HG02623 (cell line): ENCODE data around the gene LSM5.
A peak's percentile ranks its signal among the peaks of the same experiment; 100 is the strongest.

Experiments used
- ATAC-seq: cut with Tn5 transposase; IDR thresholded peaks from one replicate; pipeline ENCODE4 v1.9.1; 2021; ENCODE audit warnings: moderate library complexity; ENCODE audit not compliant: unreplicated experiment

LSM5 gene

DNA sequence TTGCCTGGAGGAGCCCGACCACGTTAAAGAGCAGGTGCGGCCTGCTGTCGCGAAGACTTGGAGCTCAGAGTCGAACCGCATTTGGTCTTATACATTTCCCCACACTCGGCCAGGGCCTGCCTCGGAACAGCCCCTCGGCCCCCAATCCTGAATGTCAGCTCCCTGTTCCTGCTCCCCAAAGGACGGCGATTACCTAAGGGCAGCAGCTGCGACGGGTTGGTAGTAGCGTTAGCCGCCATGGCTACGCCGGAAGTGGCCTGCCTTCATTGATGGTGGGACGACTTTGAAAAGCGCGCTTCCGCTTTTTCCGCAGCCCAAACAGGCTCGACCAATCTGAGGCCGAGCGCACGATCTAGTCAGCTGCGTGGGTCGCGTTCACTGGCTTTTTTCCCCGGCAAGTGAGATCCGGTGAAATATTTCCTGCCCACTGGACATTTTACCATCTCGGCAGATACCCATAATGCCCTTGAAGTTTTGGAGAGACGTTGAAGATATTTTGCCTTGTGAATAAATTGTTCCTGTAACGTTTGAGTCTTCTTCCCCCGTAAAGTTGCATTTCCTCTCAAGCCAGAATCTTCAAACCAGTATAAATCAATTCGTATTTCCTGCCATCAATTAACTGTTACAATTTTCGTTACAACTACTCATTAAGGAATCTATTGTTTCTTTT, at the start of gene LSM5:
Gene LSM5, minus strand, starts transcription at position 254 of the 670 bp plus-strand sequence. Its CDS starts 15 bp downstream, at position 239.
- ATAC-seq: peak; percentile 79

DNA sequence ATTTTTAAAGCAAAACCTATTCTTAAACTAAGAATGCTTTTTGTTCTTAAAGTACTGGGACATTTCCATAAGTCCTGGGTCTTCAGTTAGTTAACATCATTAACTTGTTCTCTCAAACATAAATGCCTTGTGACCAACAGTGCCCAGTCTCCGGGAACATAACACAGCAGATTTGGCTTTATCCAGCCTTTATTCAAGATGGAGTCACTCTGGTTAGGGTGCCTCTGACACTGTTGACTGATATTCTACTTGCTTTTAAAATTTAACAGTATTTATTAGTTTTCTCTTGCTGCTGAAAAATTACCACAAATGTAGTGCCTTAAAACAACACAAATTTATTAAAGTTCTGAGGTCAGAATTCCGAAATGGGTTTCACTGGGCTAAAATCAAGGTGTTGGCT, 49.2 kb upstream of the LSM5 start:
- no peak for ATAC-seq

DNA sequence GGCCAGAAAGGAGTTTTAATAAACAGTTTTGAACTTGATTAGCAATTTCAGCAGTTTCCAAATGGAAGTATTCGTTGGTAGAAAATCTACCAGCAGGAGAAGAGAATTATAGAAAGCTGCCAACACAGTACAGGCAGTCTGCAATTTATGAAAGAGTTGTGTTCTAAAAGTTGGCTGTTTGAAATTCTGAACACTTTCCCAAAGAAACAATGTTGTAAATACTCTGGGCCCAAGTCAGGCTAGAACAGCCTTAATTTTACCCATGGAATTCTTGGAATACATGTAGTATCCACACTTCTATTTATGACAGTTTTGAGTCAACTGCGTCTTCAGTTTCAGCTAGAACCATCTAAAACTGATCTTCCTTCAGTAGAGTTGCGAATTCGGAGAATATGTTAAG, 47.6 kb upstream of the LSM5 start:
- no peak for ATAC-seq

DNA sequence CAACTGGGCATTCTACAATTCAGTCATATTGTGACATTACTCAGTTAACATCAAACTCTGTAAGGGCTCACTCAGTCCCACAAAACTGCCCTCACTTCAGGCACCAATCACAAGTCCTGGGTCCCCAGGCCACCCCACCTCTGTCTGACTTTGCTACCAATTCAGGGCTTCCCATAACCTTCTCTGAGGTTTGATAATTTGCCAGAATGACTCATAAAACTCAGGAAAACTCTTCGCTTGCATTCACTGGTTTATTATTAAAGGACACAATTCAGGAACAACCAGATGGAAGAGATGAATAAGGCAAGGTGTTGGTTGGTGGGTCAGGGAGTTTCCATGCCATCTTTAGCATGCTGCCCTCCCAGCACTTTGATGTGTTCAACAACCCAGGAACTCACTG, 46.4 kb upstream of the LSM5 start:
- no peak for ATAC-seq

DNA sequence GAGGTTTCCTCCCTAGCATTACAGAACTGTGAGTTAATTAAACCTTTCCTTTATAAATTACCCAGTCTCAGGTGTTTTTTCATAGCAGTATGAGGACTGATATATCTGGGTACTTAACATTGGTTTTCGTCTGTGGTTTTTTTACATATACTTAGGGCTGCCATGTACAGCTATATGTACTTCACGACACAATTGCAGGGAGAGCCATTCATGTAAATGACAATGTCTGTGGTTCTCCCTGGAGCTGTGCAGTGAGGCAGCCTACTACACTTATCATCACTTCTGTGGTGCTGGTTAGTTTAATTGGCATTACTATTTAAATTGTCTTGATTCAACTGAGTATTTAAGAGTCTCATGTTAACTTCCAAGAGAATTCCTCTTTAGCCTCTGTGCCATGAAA, 45.8 kb upstream of the LSM5 start:
- ATAC-seq: no peak

DNA sequence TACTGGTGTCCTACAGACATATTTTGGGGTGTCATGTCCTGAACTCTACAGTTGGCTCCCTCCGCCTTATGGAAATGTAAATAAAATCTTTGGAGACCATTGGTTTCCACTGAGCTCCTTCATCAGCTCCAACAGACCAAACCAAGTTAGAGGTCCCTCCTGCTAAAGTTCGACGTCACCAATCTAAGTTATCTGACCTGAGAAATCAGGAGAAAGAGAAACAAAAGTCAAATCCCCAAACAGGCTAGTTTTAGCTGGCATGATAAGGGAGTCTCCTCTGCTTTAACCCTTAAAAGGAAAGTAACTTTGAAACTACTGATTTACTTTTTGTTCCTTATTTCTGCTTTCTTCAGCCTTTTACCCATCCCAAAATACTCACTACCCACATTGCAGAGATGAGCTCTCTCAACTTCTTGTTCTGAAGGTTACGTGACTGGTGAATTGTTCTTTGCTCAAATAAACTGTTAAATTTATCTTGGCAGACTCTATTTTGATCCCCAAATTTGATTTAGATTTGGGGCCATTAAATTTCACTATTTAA, 45.1 kb upstream of the LSM5 start:
- ATAC-seq: no peak

DNA sequence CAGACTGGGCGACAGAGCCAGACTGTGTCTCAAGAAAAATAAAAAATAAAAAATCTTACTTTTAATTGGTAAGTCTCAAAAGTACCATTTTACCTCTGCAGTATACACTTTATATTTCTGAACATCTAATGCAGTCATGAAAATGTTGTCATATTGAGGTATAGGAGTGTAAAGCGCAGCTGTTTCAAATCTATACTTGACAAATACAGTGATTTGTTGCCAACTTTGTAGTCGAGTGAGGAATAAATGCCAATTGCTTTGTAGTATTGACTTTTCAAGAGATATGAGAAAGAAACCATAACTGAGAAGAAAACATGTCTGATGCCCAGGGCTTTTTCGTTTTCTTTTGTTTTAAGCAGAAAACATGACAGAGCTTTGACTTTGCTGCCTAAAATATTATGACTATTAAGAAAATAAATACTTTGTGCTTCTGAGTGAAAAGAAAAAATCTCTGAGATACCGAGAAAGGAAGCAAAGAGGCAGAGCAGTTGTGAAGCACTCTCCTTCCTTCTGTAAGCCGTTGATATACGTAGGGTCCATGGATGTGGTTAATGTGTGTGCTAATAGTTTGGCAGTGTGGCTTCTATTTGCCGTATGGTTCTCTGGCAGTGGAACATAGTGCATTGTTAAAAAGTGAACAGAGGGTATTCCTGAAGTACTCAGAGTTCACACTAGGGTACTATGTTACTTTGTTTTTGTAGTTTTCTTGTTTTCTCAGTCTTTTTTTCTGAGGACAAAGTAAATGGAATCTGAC, 43.3 kb upstream of the LSM5 start:
- no peak for ATAC-seq

DNA sequence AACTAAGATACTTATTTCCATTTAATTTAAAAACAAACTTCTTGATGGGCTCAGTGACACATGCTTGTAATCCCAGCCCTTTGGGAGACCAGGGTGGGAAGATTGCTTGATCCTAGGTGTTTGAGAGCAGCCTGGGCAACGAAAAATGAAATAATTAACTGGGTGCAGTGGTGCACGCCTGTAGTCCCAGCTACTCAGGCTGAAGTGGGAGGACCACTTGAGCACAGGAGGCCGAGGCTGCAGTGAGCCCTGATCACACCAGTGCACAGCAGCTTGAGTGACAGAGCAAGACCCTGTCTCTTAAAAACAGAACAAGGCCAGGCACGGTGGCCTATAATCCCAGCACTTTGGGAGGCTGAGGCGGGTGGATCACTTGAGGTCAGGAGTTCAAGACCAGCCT, 42.5 kb upstream of the LSM5 start:
- ATAC-seq: no peak

DNA sequence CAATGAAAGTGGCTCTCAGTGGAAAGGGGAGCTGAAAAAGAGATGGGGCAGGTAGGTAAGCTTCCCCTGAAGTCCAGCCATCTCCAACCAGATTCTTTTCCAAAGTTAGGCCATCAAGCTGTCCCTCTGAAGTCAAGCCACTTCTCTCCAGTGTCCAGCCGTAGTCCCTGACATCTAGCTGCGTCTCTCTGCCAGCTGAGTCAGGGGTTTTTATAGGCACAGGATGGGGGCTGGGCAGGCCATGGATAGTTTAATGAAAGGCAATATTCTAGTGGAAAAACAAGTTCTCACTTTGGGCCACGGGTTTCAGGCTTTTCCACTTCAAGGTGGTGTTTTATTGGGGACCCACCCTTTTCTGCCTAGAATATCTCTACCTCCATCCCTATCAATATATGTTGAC, 41.9 kb upstream of the LSM5 start:
- ATAC-seq: no peak

DNA sequence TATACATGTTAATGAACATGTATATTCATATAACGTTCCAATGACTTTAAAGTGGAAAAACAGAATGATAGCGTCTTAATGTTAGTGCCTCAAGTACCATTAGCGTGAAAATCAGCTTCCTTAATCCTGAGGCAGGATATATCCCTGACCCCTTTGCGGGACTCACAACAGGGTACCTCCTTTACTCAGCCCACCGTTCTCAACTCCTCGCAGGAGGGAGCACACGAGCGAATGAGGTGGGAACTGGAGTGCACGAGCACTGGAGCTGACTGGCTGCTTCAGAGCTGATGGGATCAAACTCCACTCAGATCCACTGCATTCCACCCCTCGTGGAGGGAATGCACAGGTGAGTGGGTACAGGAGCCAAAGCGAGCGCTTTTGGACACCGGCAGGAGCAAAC, 41.2 kb upstream of the LSM5 start:
- ATAC-seq: no peak

DNA sequence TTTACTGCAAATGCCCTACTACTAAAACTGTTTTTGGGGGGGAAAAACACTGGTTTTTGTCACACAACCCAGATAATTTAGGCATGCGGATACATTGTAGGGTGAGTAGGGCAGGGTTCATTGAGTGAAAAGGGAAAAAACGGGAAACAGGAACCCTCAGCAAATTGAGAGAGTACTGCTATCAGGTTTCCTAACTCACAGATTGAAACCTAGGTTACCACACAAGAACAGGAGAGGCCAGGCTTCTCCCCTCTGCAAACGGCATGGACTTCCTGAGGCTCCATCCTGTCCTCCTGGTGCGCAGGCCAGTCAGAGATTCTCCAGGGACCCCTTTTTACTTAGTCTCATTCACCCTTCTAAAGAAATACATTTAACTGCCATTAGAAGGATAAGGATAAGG, 35.7 kb upstream of the LSM5 start:
- no peak for ATAC-seq

DNA sequence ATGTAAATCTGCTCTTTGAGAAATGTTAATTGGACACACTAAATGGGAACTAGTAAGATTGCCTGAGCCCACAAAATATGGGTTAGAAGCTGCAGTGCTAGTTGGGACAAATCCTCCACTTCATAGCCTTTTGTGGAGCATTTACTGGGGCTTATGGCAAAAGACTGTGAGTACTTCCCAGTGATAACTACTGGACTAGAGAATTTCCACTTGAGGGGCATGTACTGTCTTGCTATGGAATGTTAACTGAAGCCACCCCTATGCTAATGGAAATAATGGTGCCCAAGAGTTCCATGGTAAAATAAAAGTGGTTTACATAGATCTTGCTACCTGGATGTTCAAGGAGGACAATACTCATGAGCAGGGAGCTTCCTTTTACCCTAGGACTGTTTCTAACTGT, 34.5 kb upstream of the LSM5 start:
- no peak for ATAC-seq

DNA sequence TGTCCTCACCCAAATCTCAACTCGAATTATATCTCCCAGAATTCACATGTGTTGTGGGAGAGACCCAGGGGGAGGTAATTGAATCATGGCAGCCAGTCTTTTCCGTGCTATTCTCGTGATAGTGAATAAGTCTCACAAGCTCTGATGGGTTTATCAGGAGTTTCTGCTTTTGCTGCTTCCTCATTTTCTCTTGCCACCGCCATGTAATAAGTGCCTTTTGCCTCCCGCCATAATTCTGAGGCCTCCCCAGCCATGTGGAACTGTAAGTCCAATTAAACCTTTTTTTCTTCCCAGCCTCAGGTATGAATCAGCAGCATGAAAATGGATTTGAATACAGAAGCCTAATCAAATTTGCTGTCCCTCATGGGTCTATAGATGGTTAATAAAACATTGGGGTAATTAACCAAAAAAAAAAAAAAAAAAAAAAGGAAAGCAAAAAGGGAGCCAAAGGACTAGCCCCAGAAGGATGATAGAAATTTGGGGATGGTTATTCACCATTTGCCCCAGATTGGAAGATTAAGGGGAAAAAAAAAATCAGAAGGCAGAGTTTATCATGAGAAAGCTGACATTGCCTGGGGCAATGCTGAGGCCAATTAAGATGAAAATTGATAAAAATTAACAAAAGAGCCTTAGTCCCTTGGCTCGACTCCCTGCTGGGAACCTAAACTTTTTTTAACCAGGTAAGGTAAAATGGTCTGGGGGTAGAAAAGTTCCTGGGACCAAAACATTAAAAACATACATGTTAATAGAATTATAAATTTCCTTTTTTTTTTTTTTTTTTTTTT, 32.8 kb upstream of the LSM5 start:
- ATAC-seq: no peak

DNA sequence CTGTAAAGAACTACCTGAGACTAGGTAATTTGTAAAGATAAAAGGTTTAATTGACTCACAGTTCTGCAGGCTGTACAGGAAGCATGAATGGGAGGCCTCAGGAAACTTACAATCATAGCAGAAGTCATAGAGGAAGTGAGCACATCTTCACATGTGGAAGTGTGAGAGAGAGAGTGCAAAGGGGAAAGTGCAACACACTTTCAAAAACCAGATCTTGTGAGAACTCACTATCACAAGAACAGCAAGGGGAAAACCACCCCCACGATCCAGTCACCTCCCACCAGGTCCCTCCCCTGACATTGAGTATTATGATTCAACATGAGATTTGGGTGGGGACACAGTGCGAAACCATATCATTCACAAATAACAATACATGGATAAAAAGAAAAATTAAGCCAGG, 29.6 kb upstream of the LSM5 start:
- ATAC-seq: no peak

DNA sequence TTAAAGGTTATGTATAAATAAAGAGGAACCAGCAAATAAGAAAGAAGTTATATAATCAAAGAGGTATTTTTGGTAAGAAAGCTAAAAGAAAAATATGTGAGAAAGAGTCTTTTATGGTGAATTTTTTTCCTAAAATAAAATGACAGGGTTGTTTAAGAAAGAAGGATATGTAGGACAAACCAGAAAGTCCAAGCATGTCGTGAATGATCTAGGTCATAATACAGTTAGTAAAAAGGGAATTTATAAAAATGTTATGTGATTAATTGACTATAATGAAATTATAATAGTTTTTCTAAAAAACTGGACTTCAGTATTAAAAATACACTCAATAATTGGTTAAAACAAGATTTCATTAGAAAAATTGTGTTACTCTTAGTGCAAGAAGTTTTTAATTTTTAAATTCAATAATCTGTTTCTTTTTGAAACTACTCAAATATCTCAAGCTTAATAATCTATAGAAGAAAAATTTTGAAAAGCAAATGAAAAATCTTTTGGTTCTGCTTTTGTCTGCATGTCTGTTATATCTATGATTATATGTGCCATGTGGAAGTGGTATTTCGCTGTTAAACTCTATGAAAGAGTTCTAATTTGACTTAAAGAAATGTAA, 28.5 kb upstream of the LSM5 start:
- no peak for ATAC-seq

DNA sequence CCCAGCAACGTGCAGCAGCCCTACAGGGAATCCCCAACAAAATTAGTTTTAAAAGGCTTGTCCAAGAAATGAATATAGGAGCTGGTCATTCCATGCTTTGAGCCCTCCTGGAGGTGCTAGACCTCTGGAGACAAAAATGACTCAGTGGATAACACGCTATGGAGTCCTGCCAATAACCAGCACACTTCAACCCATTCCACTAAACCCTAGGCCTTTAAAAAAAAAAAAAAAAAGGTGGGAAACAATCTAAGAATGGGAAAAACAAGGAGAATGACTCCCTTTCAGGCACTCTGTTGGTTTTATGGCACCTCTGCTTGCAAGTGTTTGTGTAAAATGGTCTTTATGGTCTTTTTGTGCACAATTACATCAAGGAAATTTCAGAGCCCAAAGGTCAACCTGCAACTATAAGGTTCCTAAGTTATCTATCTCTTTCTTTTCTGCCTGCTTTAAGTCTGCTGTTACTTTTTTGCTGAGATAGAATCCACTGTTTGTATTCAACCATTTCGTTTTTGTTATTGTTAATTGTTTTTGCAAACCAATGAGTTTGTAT, 26.4 kb upstream of the LSM5 start:
- ATAC-seq: no peak

DNA sequence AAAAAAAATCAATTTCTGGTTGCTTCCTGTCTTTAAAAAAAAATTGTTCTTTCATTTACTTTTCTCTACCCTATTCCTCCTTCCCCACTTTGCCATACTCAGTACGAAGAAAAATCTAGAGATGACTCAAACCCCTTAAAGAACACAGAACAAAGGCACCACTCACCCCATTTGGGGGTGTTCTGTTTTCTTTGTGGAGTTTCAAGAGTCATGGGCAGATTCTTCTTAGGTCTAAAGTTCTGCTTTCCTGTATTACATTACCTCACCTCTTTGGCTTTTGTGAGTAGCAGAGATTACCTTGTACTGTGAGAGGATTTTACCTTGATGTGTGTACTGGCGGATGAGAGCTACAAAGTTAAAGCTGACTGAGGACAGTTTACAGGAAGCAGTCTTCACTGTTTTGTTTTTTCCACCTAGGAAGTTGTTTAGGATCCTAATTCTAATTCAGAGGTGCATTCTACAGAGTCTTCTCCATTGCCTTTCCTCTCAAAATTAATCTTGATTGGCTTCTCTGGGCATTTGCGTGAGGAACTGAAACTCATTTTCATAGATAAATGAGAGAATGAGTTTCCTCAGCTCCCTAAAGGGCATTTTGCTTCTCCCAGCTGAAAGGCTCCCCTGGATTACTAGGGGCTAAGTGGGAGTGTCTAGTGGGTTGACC, 25.8 kb upstream of the LSM5 start:
- peak; percentile 79 for ATAC-seq

DNA sequence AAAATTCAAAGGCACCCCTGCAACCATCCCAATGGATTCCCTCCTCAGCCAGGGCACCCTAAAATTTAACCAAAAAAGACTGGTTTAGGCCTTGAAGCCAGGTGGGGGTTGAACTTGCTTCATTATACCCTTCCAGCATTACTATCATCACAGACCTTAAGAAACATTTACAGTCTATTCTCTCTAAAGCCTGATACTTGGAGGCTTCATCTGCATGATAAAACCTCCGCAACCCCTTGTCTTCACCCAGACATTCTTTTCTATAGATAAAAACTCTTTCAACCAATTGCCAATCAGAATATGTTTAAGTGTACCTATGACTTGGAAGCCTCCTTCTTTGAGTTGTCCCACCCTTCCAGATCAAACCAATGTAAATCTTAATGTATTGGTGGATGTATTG, 23.0 kb upstream of the LSM5 start:
- no peak for ATAC-seq

DNA sequence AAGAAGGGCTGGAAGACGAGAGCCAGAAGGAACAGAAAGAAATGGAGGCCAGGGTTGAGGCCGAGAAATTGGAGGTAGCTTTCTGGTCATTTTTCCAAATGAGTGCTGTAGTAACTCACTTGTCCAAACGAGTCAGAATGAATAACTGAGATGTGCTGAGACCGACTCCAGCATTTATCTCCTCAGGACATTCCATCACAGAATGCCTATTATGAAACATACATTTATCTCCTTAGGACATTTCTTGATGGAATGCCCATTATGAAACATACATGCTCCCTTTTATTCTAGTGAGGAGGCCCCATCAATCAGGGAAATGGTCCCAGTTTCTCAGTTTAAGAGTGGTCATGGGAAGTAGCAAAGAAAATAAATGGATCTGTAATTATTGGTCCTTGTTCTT, 21.6 kb upstream of the LSM5 start:
- ATAC-seq: no peak

DNA sequence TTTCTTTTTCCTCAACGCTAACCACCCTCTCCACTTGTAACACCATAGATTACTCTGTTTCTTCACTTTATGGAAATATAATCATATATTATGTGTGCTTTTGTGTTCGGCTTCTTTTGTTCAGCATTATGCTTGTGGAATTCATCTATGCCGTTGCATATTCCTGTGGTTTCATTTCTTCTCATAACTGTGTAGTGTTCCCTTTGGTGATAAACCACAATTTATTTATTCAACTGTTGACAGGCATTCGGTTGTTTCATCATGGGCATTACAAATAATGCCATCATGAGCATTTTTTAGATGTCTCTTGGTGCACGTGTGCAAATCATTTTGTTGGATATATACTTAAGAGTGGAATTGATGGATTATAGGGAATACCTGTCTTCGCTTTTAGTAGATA, 17.2 kb upstream of the LSM5 start:
- no peak for ATAC-seq
